ENCODE data around the gene MTERF1.

MTERF1 gene

GRCh38 chr7:91827169-91827568, 53.3 kb downstream of the MTERF1 start:
- DNase-seq = no peak

- DNase-seq = no peak
Observed at GRCh38 chr7:91826377-91826776, 54.1 kb downstream of the MTERF1 start.

GRCh38 chr7:91824201-91824600, 56.3 kb downstream of the MTERF1 start:
- DNase-seq = no peak

Measured in NCI-H2107 (cell line).